Neural progenitor cell (in vitro differentiated cells): ENCODE measurements around the gene MMS19.

Source experiments
- CTCF ChIP-seq: fragments of 200-600 bp; sonication (generic); IDR thresholded peaks from 2 replicates; pipeline ENCODE4 v1.5.1; 2017; ENCODE audit warnings: antibody characterized with exemption, mild to moderate bottlenecking
- EZH2phosphoT487 ChIP-seq: fragments of 200-600 bp; sonication (generic); IDR thresholded peaks from 2 replicates; pipeline ENCODE4 v1.6.1; 2017; ENCODE audit warnings: antibody characterized with exemption

GRCh38 chr10:97485647-97486281 is 12.5 kb downstream of the MMS19 start:
- TF ChIP-seq EZH2phosphoT487 (no peak), CTCF (no peak)
